WTC11 (cell line): ENCODE measurements around the gene NFAT5. TPM values are rescaled to one million over a fixed set of nuclear protein-coding genes. Genes with fewer than 3 reads are reported as not detected.

Source experiments
- ATAC-seq: fragments of 200-7000 bp; cut with Tn5 transposase; 2 replicates; pipeline ENCODE4 v1.10.0; 2021; ENCODE audit warnings: mild to moderate bottlenecking, moderate library complexity
- CTCF ChIA-PET: fragments of 300-600 bp; sonication (Branson Sonifier 250); formaldehyde crosslinking; loops from one replicate; lab custom pipeline; 2021; ENCODE audit warnings: antibody characterized with exemption; lab: Charles Lee
- POLR2A ChIA-PET: fragments of 350-600 bp; sonication (Branson Sonifier 250); formaldehyde crosslinking; loops from one replicate; lab custom pipeline; 2021; ENCODE audit warnings: antibody characterized with exemption; lab: Charles Lee
- DNase-seq: peaks from one replicate; pipeline ENCODE4 v3.0.0; 2021; ENCODE audit warnings: low spot score
- H3K27ac Mint-ChIP-seq: 2 replicates; pipeline ENCODE4 v1.8.0; 2021; ENCODE audit warnings: mixed read lengths
- H3K27me3 Mint-ChIP-seq: 2 replicates; pipeline ENCODE4 v1.8.0; 2021; ENCODE audit warnings: low read depth, mild to moderate bottlenecking, moderate library complexity, mixed read lengths
- H3K36me3 Mint-ChIP-seq: 2 replicates; pipeline ENCODE4 v1.8.0; 2021; ENCODE audit warnings: mixed read lengths
- H3K4me1 Mint-ChIP-seq: 2 replicates; pipeline ENCODE4 v1.8.0; 2022; ENCODE audit warnings: mixed read lengths
- H3K4me3 Mint-ChIP-seq: 2 replicates; pipeline ENCODE4 v1.8.0; 2021; ENCODE audit warnings: mild to moderate bottlenecking, moderate library complexity, mixed read lengths
- H3K9me3 Mint-ChIP-seq: 2 replicates; pipeline ENCODE4 v1.8.0; 2021; ENCODE audit warnings: mixed read lengths
- FOXK1 ChIP-seq: sonication (generic); formaldehyde crosslinking; IDR thresholded peaks from 2 replicates; pipeline ENCODE4 v1.8.0; 2022; ENCODE audit warnings: mild to moderate bottlenecking, moderate library complexity, missing genetic modification reagents
- GRHL2 ChIP-seq: fragments of 250-450 bp; sonication (Bioruptor Pico); IDR thresholded peaks from 2 replicates; pipeline ENCODE4 v1.8.0; 2022; ENCODE audit warnings: mild to moderate bottlenecking, moderate library complexity; ENCODE audit not compliant: insufficient replicate concordance, severe bottlenecking
- MXD4 ChIP-seq: fragments of 250-450 bp; sonication (Bioruptor Pico); IDR thresholded peaks from 2 replicates; pipeline ENCODE4 v1.8.0; 2021; ENCODE audit warnings: mild to moderate bottlenecking, moderate library complexity, borderline replicate concordance
- NFE2L1 ChIP-seq: sonication (generic); formaldehyde crosslinking; IDR thresholded peaks from 2 replicates; pipeline ENCODE4 v1.8.1; 2023; ENCODE audit warnings: missing genetic modification reagents
- NR2C2 ChIP-seq: sonication (generic); formaldehyde crosslinking; IDR thresholded peaks from 2 replicates; pipeline ENCODE4 v1.8.0; 2022; ENCODE audit warnings: mild to moderate bottlenecking, missing genetic modification reagents
- NR3C1 ChIP-seq: sonication (generic); formaldehyde crosslinking; conservative IDR thresholded peaks from 2 replicates; pipeline ENCODE4 v1.8.1; 2023; ENCODE audit warnings: low read depth, mild to moderate bottlenecking, missing genetic modification reagents
- SMAD3 ChIP-seq: sonication (generic); formaldehyde crosslinking; IDR thresholded peaks from 2 replicates; pipeline ENCODE4 v1.8.0; 2022; ENCODE audit warnings: missing genetic modification reagents, mild to moderate bottlenecking, borderline replicate concordance
- total RNA-seq: library from RNA; stranded (reverse); gene quantifications from 3 replicates; pipeline ENCODE4 v1.2.3, GENCODE V29; 2021
- TF ChIP-seq, protein P1 (sequence below): sonication (generic); formaldehyde crosslinking; IDR thresholded peaks from 2 replicates; pipeline ENCODE4 v1.8.1; 2023; ENCODE audit warnings: mild to moderate bottlenecking, missing genetic modification reagents, borderline replicate concordance
- TF ChIP-seq, protein P2 (sequence below): sonication (generic); formaldehyde crosslinking; IDR thresholded peaks from 2 replicates; pipeline ENCODE4 v1.8.0; 2022; ENCODE audit warnings: mild to moderate bottlenecking, missing genetic modification reagents
- TF ChIP-seq, protein P3 (sequence below): sonication (generic); formaldehyde crosslinking; IDR thresholded peaks from 2 replicates; pipeline ENCODE4 v1.8.0; 2022; ENCODE audit warnings: mild to moderate bottlenecking, missing genetic modification reagents
- TF ChIP-seq, protein P4 (sequence below): sonication (generic); formaldehyde crosslinking; IDR thresholded peaks from 2 replicates; pipeline ENCODE4 v1.8.1; 2023; ENCODE audit warnings: mild to moderate bottlenecking, missing genetic modification reagents

Gene NFAT5
- total RNA-seq, 1 experiment from 2014 or later: 23.2 TPM

DNA sequence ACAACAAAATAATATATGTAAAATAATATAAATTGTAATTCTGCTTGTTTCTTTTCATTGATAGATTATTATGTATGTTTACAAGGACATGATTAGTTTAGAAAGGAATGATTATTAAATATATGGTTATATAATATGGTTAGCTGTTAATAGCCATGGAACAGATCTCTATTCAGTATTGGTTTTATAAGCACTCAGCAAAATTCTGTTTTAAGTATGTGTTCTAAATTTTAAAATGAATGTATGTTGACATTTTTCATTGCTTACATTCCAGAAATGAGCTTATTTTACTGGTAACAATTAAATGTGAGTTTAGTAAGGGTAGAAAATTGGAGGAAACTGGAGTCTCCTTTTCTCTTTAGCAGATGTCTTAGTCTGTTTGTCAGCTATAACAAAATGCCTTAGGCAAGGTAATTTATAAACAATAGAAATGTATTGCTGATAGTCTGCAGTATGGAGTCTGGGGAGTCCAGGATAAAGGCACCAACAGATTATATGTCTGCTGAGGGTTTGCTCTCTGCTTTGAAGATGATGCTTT, 45.4 kb downstream of the NFAT5 start:
- DNase-seq (no peak), ATAC-seq (no peak)
- H3K36me3 Mint-ChIP-seq: no peaks in the 10 kb centered on the region
- H3K27ac Mint-ChIP-seq: peak overlapping the region; percentile 28
- ChIA-PET POLR2A (no interaction called here), CTCF (interaction anchor here (1.2 kb wide), 1 partner anchor 215 kb away, joined by 4 read pairs; no protein-coding TSS in a partner anchor)
- no peak overlapping the region for H3K4me3 Mint-ChIP-seq
- peaks cover 23% of the 10 kb centered on the region for H3K4me1 Mint-ChIP-seq
- no peaks in the 10 kb centered on the region for H3K9me3 Mint-ChIP-seq
- TF ChIP-seq NFE2L1 (no peak), GRHL2 (CRISPR knock-in tag) (no peak), SMAD3 (CRISPR knock-in tag) (no peak)
- TF ChIP-seq, protein P1, sequence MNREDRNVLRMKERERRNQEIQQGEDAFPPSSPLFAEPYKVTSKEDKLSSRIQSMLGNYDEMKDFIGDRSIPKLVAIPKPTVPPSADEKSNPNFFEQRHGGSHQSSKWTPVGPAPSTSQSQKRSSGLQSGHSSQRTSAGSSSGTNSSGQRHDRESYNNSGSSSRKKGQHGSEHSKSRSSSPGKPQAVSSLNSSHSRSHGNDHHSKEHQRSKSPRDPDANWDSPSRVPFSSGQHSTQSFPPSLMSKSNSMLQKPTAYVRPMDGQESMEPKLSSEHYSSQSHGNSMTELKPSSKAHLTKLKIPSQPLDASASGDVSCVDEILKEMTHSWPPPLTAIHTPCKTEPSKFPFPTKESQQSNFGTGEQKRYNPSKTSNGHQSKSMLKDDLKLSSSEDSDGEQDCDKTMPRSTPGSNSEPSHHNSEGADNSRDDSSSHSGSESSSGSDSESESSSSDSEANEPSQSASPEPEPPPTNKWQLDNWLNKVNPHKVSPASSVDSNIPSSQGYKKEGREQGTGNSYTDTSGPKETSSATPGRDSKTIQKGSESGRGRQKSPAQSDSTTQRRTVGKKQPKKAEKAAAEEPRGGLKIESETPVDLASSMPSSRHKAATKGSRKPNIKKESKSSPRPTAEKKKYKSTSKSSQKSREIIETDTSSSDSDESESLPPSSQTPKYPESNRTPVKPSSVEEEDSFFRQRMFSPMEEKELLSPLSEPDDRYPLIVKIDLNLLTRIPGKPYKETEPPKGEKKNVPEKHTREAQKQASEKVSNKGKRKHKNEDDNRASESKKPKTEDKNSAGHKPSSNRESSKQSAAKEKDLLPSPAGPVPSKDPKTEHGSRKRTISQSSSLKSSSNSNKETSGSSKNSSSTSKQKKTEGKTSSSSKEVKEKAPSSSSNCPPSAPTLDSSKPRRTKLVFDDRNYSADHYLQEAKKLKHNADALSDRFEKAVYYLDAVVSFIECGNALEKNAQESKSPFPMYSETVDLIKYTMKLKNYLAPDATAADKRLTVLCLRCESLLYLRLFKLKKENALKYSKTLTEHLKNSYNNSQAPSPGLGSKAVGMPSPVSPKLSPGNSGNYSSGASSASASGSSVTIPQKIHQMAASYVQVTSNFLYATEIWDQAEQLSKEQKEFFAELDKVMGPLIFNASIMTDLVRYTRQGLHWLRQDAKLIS (CRISPR knock-in tag): no peak
- TF ChIP-seq, protein P2, sequence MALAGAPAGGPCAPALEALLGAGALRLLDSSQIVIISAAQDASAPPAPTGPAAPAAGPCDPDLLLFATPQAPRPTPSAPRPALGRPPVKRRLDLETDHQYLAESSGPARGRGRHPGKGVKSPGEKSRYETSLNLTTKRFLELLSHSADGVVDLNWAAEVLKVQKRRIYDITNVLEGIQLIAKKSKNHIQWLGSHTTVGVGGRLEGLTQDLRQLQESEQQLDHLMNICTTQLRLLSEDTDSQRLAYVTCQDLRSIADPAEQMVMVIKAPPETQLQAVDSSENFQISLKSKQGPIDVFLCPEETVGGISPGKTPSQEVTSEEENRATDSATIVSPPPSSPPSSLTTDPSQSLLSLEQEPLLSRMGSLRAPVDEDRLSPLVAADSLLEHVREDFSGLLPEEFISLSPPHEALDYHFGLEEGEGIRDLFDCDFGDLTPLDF: no peak
- no peaks in the 10 kb centered on the region for H3K27me3 Mint-ChIP-seq

DNA sequence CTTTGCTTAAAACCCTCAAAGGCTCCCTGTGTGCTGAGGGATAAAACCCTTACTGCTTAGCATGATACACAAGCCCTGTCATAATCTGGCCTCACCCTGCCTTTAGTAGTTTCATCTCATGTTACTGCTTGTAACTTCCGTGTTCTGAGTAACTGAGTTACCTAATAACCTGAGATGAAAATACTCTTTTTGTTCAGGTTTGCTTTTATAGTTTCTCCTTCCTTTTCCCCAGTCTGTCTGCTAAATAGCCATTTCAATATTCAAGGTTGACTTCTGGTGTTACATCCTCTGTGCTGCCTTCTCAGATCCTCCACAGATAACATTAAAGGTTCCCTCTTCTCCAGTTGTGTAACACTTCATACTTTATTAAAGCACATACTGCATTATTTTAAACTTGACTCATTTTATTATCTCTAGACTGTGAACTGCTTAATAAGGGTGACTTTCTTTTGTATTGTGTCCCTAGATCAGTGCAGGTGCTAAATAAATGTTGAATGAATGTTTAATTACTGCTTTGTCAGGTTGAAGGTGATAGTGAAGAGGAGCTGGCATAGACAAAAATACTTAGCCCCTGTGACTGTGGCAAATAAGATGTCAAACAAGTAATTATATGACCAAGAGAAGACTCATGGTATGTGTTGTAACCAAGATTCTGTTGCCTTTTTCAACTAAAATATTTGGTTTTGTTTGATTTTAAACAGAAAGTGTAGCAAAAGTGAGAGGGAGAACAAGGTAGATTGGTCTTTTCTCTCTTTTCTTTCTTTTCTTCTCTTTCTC, 47.8 kb downstream of the NFAT5 start:
- TF ChIP-seq, protein P1 (CRISPR knock-in tag): no peak
- TF ChIP-seq, protein P3, sequence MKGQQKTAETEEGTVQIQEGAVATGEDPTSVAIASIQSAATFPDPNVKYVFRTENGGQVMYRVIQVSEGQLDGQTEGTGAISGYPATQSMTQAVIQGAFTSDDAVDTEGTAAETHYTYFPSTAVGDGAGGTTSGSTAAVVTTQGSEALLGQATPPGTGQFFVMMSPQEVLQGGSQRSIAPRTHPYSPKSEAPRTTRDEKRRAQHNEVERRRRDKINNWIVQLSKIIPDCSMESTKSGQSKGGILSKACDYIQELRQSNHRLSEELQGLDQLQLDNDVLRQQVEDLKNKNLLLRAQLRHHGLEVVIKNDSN (CRISPR knock-in tag): no peak
- TF ChIP-seq MXD4 (no peak), FOXK1 (no peak), NR2C2 (CRISPR knock-in tag) (no peak), NR3C1 (no peak)
- TF ChIP-seq, protein P4, sequence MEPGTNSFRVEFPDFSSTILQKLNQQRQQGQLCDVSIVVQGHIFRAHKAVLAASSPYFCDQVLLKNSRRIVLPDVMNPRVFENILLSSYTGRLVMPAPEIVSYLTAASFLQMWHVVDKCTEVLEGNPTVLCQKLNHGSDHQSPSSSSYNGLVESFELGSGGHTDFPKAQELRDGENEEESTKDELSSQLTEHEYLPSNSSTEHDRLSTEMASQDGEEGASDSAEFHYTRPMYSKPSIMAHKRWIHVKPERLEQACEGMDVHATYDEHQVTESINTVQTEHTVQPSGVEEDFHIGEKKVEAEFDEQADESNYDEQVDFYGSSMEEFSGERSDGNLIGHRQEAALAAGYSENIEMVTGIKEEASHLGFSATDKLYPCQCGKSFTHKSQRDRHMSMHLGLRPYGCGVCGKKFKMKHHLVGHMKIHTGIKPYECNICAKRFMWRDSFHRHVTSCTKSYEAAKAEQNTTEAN: no peak
- TF ChIP-seq, protein P2: no peak
- H3K36me3 Mint-ChIP-seq: no peaks in the 10 kb centered on the region
- ChIA-PET POLR2A (no interaction called here), CTCF (no interaction called here)
- peak overlapping the region; percentile 35 for H3K27ac Mint-ChIP-seq
- H3K9me3 Mint-ChIP-seq: no peaks in the 10 kb centered on the region
- H3K4me1 Mint-ChIP-seq: peaks cover 23% of the 10 kb centered on the region
- DNase-seq (no peak), ATAC-seq (no peak)
- no peaks in the 10 kb centered on the region for H3K27me3 Mint-ChIP-seq
- H3K4me3 Mint-ChIP-seq: no peak overlapping the region
